ENCODE results near the gene SMC1B.
"Not testable (repeated sequence)": the region's sequence is repeated elsewhere in the genome, so short reads cannot be mapped to it uniquely, and the experiment has no call there.

Gene SMC1B

GRCh38 chr22:45445031-45445710 is 31.8 kb upstream of the SMC1B start:
- DNase-seq, result peak; percentile 92

- DNase-seq, result peak; percentile 77
Measured at GRCh38 chr22:45444168-45444567, 30.8 kb upstream of the SMC1B start.

GRCh38 chr22:45442116-45442515 is 28.7 kb upstream of the SMC1B start:
- no peak for DNase-seq

GRCh38 chr22:45441138-45441537 is 27.7 kb upstream of the SMC1B start:
- DNase-seq, result peak; percentile 82

- not testable (repeated sequence) for DNase-seq
Measured at GRCh38 chr22:45440688-45441087, 27.3 kb upstream of the SMC1B start.

- no peak for DNase-seq
Measured at GRCh38 chr22:45438336-45438735, 24.9 kb upstream of the SMC1B start.

- DNase-seq, result not testable (repeated sequence)
Measured at GRCh38 chr22:45436871-45437517, 23.6 kb upstream of the SMC1B start.

GRCh38 chr22:45435544-45436139 is 22.2 kb upstream of the SMC1B start:
- DNase-seq, result peak; percentile 94

- DNase-seq, result no peak
Measured at GRCh38 chr22:45434981-45435380, 21.6 kb upstream of the SMC1B start.

GRCh38 chr22:45430871-45431270 is 17.5 kb upstream of the SMC1B start:
- no peak for DNase-seq

GRCh38 chr22:45429981-45430775 is 16.8 kb upstream of the SMC1B start:
- DNase-seq, result no peak

- DNase-seq, result no peak
Measured at GRCh38 chr22:45429424-45429823, 16.0 kb upstream of the SMC1B start.

GRCh38 chr22:45428391-45429385 is 15.3 kb upstream of the SMC1B start:
- no peak for DNase-seq

- DNase-seq, result peak; percentile 13
Measured at GRCh38 chr22:45427114-45427513, 13.7 kb upstream of the SMC1B start.

GRCh38 chr22:45426387-45426786 is 13.0 kb upstream of the SMC1B start:
- DNase-seq, result peak; percentile 21

- peak; percentile 41 for DNase-seq
Measured at GRCh38 chr22:45425531-45426265, 12.3 kb upstream of the SMC1B start.

- DNase-seq, result peak; percentile 54
Measured at GRCh38 chr22:45425101-45425500, 11.7 kb upstream of the SMC1B start.

GRCh38 chr22:45424241-45424731 is 10.9 kb upstream of the SMC1B start:
- DNase-seq, result peak; percentile 59

- peak; percentile 37 for DNase-seq
Measured at GRCh38 chr22:45423524-45423923, 10.1 kb upstream of the SMC1B start.

GRCh38 chr22:45422237-45422983 is 9.0 kb upstream of the SMC1B start:
- DNase-seq, result peak; percentile 39

Data from islet precursor cell (in vitro differentiated cells).